B cell (primary cell): ENCODE measurements around the gene SMAD1. TPM values are rescaled to one million over a fixed set of nuclear protein-coding genes. Genes with fewer than 3 reads are reported as not detected.

ENCODE experiments used
- ATAC-seq: fragments of 200-7000 bp; cut with Tn5 transposase; one replicate; pipeline ENCODE4 v1.10.0; 2021; ENCODE audit warnings: low read depth, mild to moderate bottlenecking, moderate number of reproducible peaks, moderate library complexity
- CTCF ChIA-PET: fragments of 350-600 bp; sonication (Branson Sonifier 250); formaldehyde crosslinking; loops from one replicate; lab custom pipeline; 2021; ENCODE audit warnings: antibody characterized with exemption, inconsistent platforms; lab: Charles Lee
- POLR2A ChIA-PET: fragments of 350-600 bp; sonication (Branson Sonifier 250); formaldehyde crosslinking; loops from one replicate; lab custom pipeline; 2021; ENCODE audit warnings: antibody characterized with exemption; lab: Charles Lee
- DNase-seq: peaks from one replicate; pipeline ENCODE4 v3.0.0; 2013
- H2AFZ ChIP-seq: 2 replicates; pipeline ENCODE4 v1.6.1; 2012; ENCODE audit warnings: mild to moderate bottlenecking, low read depth, low read length; ENCODE audit not compliant: insufficient read depth, poor library complexity, severe bottlenecking
- H3K27ac ChIP-seq, 2 donors: 1 replicate in 1 of 2; 2 replicates in 1 of 2; pipeline ENCODE4 v1.5.1; 2012 to 2013; ENCODE audit warnings: low read length in 2 of 2, mild to moderate bottlenecking in 2 of 2, moderate library complexity in 1 of 2
- H3K27me3 ChIP-seq, 4 experiments: fragments of 200-600 bp in 1 of 4; sonication (generic) in 1 of 4; replicated peaks in 1 of 4; 1 replicate in 2 of 4; 2 replicates in 2 of 4; pipeline versions ENCODE4 v1.6.1 to v1.7.0; 2013 to 2016; ENCODE audit warnings: low read length in 3 of 4, mild to moderate bottlenecking in 2 of 4, mixed read lengths in 1 of 4, moderate library complexity in 1 of 4; ENCODE audit not compliant: insufficient read depth in 4 of 4, control insufficient read depth in 3 of 4; ENCODE audit errors: control extremely low read depth in 1 of 4
- H3K36me3 ChIP-seq, 2 experiments: replicated peaks in 1 of 2; 1 replicate in 1 of 2; 2 replicates in 1 of 2; pipeline versions ENCODE4 v1.6.1 to v1.7.1; 2013; ENCODE audit warnings: low read length in 1 of 2; ENCODE audit not compliant: insufficient read depth in 2 of 2, control insufficient read depth in 1 of 2; ENCODE audit errors: control extremely low read depth in 1 of 2, extremely low read depth in 1 of 2
- H3K4me1 ChIP-seq, 2 donors: fragments of 200-600 bp in 1 of 2; sonication (generic) in 1 of 2; 1 replicate in 1 of 2; 2 replicates in 1 of 2; pipeline versions ENCODE4 v1.5.1 to v1.6.1; 2013 to 2017; ENCODE audit warnings: low read length in 2 of 2; ENCODE audit not compliant: control insufficient read depth in 2 of 2, insufficient read depth in 2 of 2
- H3K4me2 ChIP-seq: replicated peaks from 2 replicates; pipeline ENCODE3; 2012; ENCODE audit warnings: mild to moderate bottlenecking, low read depth, low read length; ENCODE audit not compliant: poor library complexity, severe bottlenecking
- H3K4me3 ChIP-seq, 5 experiments: fragments of 200-600 bp in 1 of 5; sonication (generic) in 1 of 5; 1 replicate in 3 of 5; 2 replicates in 2 of 5; pipeline versions ENCODE4 v1.5.1 to v1.7.0; 2011 to 2016; ENCODE audit warnings: low read length in 4 of 5, mild to moderate bottlenecking in 4 of 5, low read depth in 2 of 5, control low read depth in 1 of 5, moderate library complexity in 1 of 5; ENCODE audit not compliant: insufficient read depth in 1 of 5; ENCODE audit errors: control extremely low read depth in 1 of 5, extremely low read depth in 1 of 5
- H3K79me2 ChIP-seq: fragments of 200-600 bp; sonication (generic); one replicate; pipeline ENCODE4 v1.6.0; 2016; ENCODE audit warnings: low read length; ENCODE audit not compliant: control insufficient read depth, insufficient read depth
- H3K9ac ChIP-seq: fragments of 200-600 bp; sonication (generic); 2 replicates; pipeline ENCODE4 v1.6.1; 2017; ENCODE audit warnings: mild to moderate bottlenecking, low read length, moderate library complexity
- H3K9me3 ChIP-seq, 3 donors: one replicate each; pipeline versions ENCODE4 v1.6.1 to v1.7.1; 2013; ENCODE audit warnings: low read length in 2 of 3; ENCODE audit not compliant: control insufficient read depth in 2 of 3, insufficient read depth in 1 of 3; ENCODE audit errors: control extremely low read depth in 1 of 3
- H4K20me1 ChIP-seq: 2 replicates; pipeline ENCODE4 v1.6.0; 2012; ENCODE audit warnings: mild to moderate bottlenecking, low read length; ENCODE audit not compliant: insufficient read depth, control insufficient read depth, poor library complexity, severe bottlenecking
- H3K27ac Mint-ChIP-seq: one replicate; pipeline ENCODE4 v1.8.0; 2021; ENCODE audit warnings: mixed read lengths
- H3K27me3 Mint-ChIP-seq: one replicate; pipeline ENCODE4 v1.8.0; 2021; ENCODE audit warnings: mixed read lengths
- H3K4me1 Mint-ChIP-seq: one replicate; pipeline ENCODE4 v1.8.0; 2021; ENCODE audit warnings: mixed read lengths
- H3K4me3 Mint-ChIP-seq: one replicate; pipeline ENCODE4 v1.8.0; 2021; ENCODE audit warnings: mixed read lengths
- H3K9me3 Mint-ChIP-seq: one replicate; pipeline ENCODE4 v1.8.0; 2022; ENCODE audit warnings: mixed read lengths; ENCODE audit not compliant: insufficient read depth
- EZH2 ChIP-seq: IDR thresholded peaks from 2 replicates; pipeline ENCODE4 v1.6.1; 2012; ENCODE audit warnings: borderline replicate concordance, low read depth, mild to moderate bottlenecking, moderate library complexity, low read length; ENCODE audit not compliant: insufficient read depth, poor library complexity, severe bottlenecking
- WGBS: methylation state at CpG from one replicate; pipeline ENCODE4 v1.1.5; 2013; ENCODE audit warnings: missing lambda C conversion rate; ENCODE audit not compliant: insufficient coverage; 5-methylcytosine and 5-hydroxymethylcytosine counted together
- intact Hi-C: fragments of 100-400 bp; cut with micrococcal nuclease; formaldehyde crosslinking; loops from one replicate; pipeline ENCODE4 v1.10.0; 2022
- polyA plus RNA-seq: library from polyadenylated mRNA; depleted of rRNA; stranded (reverse); fragments of >200 nt; gene quantifications from 2 replicates; pipeline ENCODE4 v1.2.3, GENCODE V29; 2012
- total RNA-seq, 2 donors: library from RNA; stranded (reverse); fragments of 120-200 nt in 1 of 2; gene quantifications; 1 replicate in 1 of 2; 2 replicates in 1 of 2; pipeline versions ENCODE4 v1.2.3 to v1.2.4, GENCODE V29; 2013 to 2022
- TF ChIP-seq, protein P1 (sequence below): fragments of 200-600 bp; IDR thresholded peaks from one replicate; pipeline ENCODE4 v1.8.0; 2022; ENCODE audit warnings: antibody characterized with exemption, mild to moderate bottlenecking

The SMAD1 gene
- total and polyA plus RNA-seq, 2 donors (not counting 1 experiment from before 2014, with no cell fraction given): 0.12 TPM; not detected in 1

DNA sequence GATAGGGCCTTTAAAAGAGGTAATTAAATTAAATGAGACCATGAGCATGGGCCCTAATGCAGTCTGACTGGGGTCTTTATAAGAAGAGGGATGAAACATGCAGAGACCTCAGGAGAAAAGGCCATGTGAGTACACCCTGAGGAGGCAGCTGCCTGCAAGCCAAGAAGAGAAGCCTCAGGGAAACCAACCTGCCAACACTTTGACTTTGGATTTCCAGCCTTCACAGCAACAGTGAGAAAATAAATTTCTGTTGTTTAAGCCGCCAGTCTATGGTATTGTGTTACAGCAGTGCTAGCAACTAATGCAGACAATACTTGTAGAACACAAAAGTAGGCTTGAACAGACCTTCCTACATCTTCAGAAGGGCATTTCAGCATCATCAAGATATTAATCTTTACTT is 52.3 kb downstream of the SMAD1 start:
- H3K27ac ChIP-seq: no peak overlapping the region
- H3K79me2 ChIP-seq: no peaks in the 10 kb centered on the region
- no peaks in the 10 kb centered on the region for H4K20me1 ChIP-seq
- H3K9ac ChIP-seq: no peak overlapping the region
- no peak overlapping the region for H3K4me2 ChIP-seq
- Mint-ChIP-seq H3K27me3 (peaks cover 13% of the 10 kb centered on the region), H3K27ac (no peak overlapping the region), H3K9me3 (no peaks in the 10 kb centered on the region), H3K4me3 (no peak overlapping the region), H3K4me1 (no peaks in the 10 kb centered on the region)
- H3K4me1 ChIP-seq: no peaks in the 10 kb centered on the region
- intact Hi-C loops: no loop called here
- ChIA-PET CTCF (no interaction called here), POLR2A (no interaction called here)
- H3K27me3 ChIP-seq: peaks cover 0 to 3% (median 0%) of the 10 kb centered on the region in 4 experiments
- H3K9me3 ChIP-seq: no peaks in the 10 kb centered on the region
- DNase-seq: no peak
- TF ChIP-seq, protein P1, sequence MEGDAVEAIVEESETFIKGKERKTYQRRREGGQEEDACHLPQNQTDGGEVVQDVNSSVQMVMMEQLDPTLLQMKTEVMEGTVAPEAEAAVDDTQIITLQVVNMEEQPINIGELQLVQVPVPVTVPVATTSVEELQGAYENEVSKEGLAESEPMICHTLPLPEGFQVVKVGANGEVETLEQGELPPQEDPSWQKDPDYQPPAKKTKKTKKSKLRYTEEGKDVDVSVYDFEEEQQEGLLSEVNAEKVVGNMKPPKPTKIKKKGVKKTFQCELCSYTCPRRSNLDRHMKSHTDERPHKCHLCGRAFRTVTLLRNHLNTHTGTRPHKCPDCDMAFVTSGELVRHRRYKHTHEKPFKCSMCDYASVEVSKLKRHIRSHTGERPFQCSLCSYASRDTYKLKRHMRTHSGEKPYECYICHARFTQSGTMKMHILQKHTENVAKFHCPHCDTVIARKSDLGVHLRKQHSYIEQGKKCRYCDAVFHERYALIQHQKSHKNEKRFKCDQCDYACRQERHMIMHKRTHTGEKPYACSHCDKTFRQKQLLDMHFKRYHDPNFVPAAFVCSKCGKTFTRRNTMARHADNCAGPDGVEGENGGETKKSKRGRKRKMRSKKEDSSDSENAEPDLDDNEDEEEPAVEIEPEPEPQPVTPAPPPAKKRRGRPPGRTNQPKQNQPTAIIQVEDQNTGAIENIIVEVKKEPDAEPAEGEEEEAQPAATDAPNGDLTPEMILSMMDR: no peak
- no peak for TF ChIP-seq EZH2
- no peak for ATAC-seq
- H3K36me3 ChIP-seq: no peaks in the 10 kb centered on the region
- H3K4me3 ChIP-seq: no peak overlapping the region
- H2AFZ ChIP-seq: no peak overlapping the region
- WGBS: no CpG with 5 or more reads among the region's 1 CpG

DNA sequence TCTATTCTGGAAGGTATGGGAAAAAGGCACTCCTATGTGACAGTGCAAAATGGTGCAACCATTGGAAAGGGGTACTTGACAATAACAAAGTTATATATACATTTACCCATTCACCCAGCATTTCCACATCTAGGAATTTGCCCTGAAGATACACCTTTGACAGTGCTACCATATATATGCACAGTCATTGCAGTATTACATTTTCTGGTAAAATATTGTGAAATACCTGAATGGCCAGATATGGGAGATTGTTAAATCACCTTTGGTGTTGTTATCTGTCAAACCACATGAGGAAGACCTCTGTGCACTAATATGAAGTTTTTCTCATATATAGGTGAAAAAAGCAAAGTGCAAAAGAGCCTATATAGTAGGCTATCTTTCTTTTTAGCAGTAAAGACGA is 53.5 kb downstream of the SMAD1 start:
- CTCF ChIA-PET: no interaction called here
- Histone ChIP-seq H3K79me2 (no peaks in the 10 kb centered on the region), H3K4me3 (no peak overlapping the region), H3K9ac (no peak overlapping the region), H3K4me2 (no peak overlapping the region), H3K27ac (no peak overlapping the region), H4K20me1 (no peaks in the 10 kb centered on the region), H2AFZ (no peak overlapping the region), H3K27me3 (peaks cover 0 to 3% (median 0%) of the 10 kb centered on the region in 4 experiments), H3K36me3 (no peaks in the 10 kb centered on the region), H3K4me1 (no peaks in the 10 kb centered on the region), H3K9me3 (no peaks in the 10 kb centered on the region)
- DNase-seq (no peak), ATAC-seq (no peak)
- no peak for TF ChIP-seq EZH2
- TF ChIP-seq, protein P1: no peak
- peaks cover 15% of the 10 kb centered on the region for H3K27me3 Mint-ChIP-seq
- no peak overlapping the region for H3K27ac Mint-ChIP-seq
- H3K4me1 Mint-ChIP-seq: no peaks in the 10 kb centered on the region
- no peaks in the 10 kb centered on the region for H3K9me3 Mint-ChIP-seq
- intact Hi-C loops: no loop called here
- no peak overlapping the region for H3K4me3 Mint-ChIP-seq
- POLR2A ChIA-PET: no interaction called here
- no CpG with 5 or more reads among the region's 1 CpG for WGBS
